ENCODE measurements around the gene CEMIP. TPM values are rescaled to one million over a fixed set of nuclear protein-coding genes. Genes with fewer than 3 reads are reported as not detected.

CEMIP gene
- total and polyA plus RNA-seq, 2 of the 4 experiments (the other 2 are of a cell fraction): 63.8 to 78.0 TPM

DNA sequence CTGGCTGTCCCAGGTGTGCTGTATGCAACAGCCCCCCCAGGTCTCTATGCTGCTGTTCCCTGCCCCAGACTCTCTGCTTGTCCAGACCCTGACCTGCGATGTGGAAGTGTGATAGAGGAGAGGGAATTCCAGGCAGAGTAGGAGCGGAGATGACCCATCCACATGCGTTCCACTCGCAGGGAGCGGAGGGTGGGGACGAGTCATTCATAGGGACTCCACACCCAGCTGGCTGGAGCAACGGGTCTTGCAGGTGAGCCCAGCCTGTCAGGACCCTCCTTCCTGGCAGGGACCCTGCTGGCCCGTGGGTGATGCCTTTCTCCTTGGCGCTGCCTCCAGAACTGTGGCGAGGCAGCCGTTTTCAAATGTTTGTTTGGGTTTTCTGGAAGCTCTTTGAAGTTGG is 58.8 kb downstream of the CEMIP start:
- H4K8ac ChIP-seq (ENCODE audit: low read depth in 2 of 2, low read length in 2 of 2): no peak overlapping the region
- no peaks in the 10 kb centered on the region for H3K9me3 ChIP-seq (ENCODE audit: control insufficient read depth, insufficient read depth, low read length)
- no peak overlapping the region for H2AK9ac ChIP-seq (replicated peaks; ENCODE audit: low read depth, low read length, poor library complexity)
- intact Hi-C loops (cut with micrococcal nuclease): no loop called here
- no peak overlapping the region for H3K18ac ChIP-seq (ENCODE audit: low read depth, low read length)
- H4K5ac ChIP-seq (ENCODE audit: low read depth, low read length): no peak overlapping the region
- CTCF ChIA-PET: no interaction called here
- no peak overlapping the region for H2BK15ac ChIP-seq (ENCODE audit: low read depth, low read length)
- no peak overlapping the region for H3K23ac ChIP-seq (ENCODE audit: low read depth, low read length)
- 94% methylated on average over 5 of the region's 11 CpGs; no CpG with 5 or more reads in 1 of the 2 experiments for WGBS, 2 experiments (ENCODE audit: extremely low coverage in 2 of 2, insufficient read length in 1 of 2)
- peaks cover 63% of the 10 kb centered on the region for H3K36me3 ChIP-seq (ENCODE audit: control insufficient read depth, insufficient read depth, low read length)
- H3K4me1 ChIP-seq (ENCODE audit: control insufficient read depth, insufficient read depth, low read length): peaks cover 7% of the 10 kb centered on the region; the same call in 1 of the 2 replicates
- TF ChIP-seq RAD21 (IDR thresholded peaks at IDR 0.05; ENCODE audit: low read length) (no peak), RCOR1 (IDR thresholded peaks at IDR 0.05; ENCODE audit: insufficient replicate concordance, low read length) (no peak), CEBPB (IDR thresholded peaks at IDR 0.05; ENCODE audit: low read depth, low read length) (no peak), USF2 (IDR thresholded peaks at IDR 0.05; ENCODE audit: low read depth, low read length) (no peak), RFX5 (IDR thresholded peaks at IDR 0.05; ENCODE audit: low read depth, low read length) (no peak), ELK1 (IDR thresholded peaks at IDR 0.05; ENCODE audit: borderline replicate concordance, low read depth, low read length) (no peak), FOS (IDR thresholded peaks at IDR 0.05; ENCODE audit: low read depth, low read length) (no peak), POLR2A (IDR thresholded peaks at IDR 0.05; ENCODE audit: low read depth, low read length) (no peak), MAZ (IDR thresholded peaks at IDR 0.05; ENCODE audit: borderline replicate concordance, low read depth, low read length) (no peak), SMC3 (IDR thresholded peaks at IDR 0.05; ENCODE audit: low read depth, low read length) (no peak), BHLHE40 (IDR thresholded peaks at IDR 0.05; ENCODE audit: low read depth, low read length) (no peak), CHD1 (IDR thresholded peaks at IDR 0.05; ENCODE audit: low read depth, low read length) (no peak), NFE2L2 (IDR thresholded peaks at IDR 0.05; ENCODE audit: low read depth, low read length) (no peak), MXI1 (IDR thresholded peaks at IDR 0.05; ENCODE audit: borderline replicate concordance, low read depth, low read length) (no peak), MAFK (IDR thresholded peaks at IDR 0.05; ENCODE audit: low read depth, low read length) (no peak)
- TF ChIP-seq, protein P1, sequence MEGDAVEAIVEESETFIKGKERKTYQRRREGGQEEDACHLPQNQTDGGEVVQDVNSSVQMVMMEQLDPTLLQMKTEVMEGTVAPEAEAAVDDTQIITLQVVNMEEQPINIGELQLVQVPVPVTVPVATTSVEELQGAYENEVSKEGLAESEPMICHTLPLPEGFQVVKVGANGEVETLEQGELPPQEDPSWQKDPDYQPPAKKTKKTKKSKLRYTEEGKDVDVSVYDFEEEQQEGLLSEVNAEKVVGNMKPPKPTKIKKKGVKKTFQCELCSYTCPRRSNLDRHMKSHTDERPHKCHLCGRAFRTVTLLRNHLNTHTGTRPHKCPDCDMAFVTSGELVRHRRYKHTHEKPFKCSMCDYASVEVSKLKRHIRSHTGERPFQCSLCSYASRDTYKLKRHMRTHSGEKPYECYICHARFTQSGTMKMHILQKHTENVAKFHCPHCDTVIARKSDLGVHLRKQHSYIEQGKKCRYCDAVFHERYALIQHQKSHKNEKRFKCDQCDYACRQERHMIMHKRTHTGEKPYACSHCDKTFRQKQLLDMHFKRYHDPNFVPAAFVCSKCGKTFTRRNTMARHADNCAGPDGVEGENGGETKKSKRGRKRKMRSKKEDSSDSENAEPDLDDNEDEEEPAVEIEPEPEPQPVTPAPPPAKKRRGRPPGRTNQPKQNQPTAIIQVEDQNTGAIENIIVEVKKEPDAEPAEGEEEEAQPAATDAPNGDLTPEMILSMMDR (conservative IDR thresholded peaks at IDR 0.05; ENCODE audit: low read depth, low read length): no peak
- no peak overlapping the region for H3K9ac ChIP-seq (ENCODE audit: low read depth, low read length)
- H2BK5ac ChIP-seq (ENCODE audit: low read depth, low read length, poor library complexity, severe bottlenecking): no peak overlapping the region
- no peak overlapping the region for H2BK120ac ChIP-seq (ENCODE audit: low read depth, low read length)
- in situ Hi-C loops (cut with MboI; ENCODE audit: low sequenced_read_pairs): no loop called here
- H3K4me2 ChIP-seq (ENCODE audit: low read depth, low read length): no peak overlapping the region
- H2AK5ac ChIP-seq (ENCODE audit: low read depth, low read length): no peak overlapping the region
- H3K4ac ChIP-seq (ENCODE audit: low read depth, low read length): no peak overlapping the region
- no TSS peak for BruUV-seq (replicated peaks)
- no peak for DNase-seq
- peaks cover 3% of the 10 kb centered on the region; the same call in 1 of the 2 replicates for H3K9me1 ChIP-seq (ENCODE audit: insufficient read depth, low read length)
- H3K56ac ChIP-seq (ENCODE audit: extremely low read depth, insufficient read depth, low read length): no peak overlapping the region
- H3K27me3 ChIP-seq (ENCODE audit: control insufficient read depth, insufficient read depth, low read length): no peaks in the 10 kb centered on the region
- H4K91ac ChIP-seq (ENCODE audit: insufficient read depth, low read depth, low read length): no peak overlapping the region
- POLR2A ChIA-PET (ENCODE audit: unreplicated experiment): no interaction called here
- ATAC-seq (ENCODE audit: low read depth): no peak
- no peak overlapping the region for H3K27ac ChIP-seq (ENCODE audit: insufficient read depth, low read length)
- no peak overlapping the region for H2AFZ ChIP-seq (replicated peaks; ENCODE audit: low read length, poor library complexity)
- H3K4me3 ChIP-seq (ENCODE audit: insufficient read depth, low read depth, low read length): no peak overlapping the region
- peaks cover 95% of the 10 kb centered on the region for H4K20me1 ChIP-seq (ENCODE audit: insufficient read depth, low read length)
- no peak overlapping the region for H2BK20ac ChIP-seq (ENCODE audit: low read depth, low read length)
- H3K14ac ChIP-seq (replicated peaks; ENCODE audit: low read depth, low read length): no peak overlapping the region; the same call in 1 of the 2 replicates
- dilution Hi-C loops (cut with HindIII; ENCODE audit: low sequenced_read_pairs, unreplicated experiment): no loop called here
- peaks cover 3 to 36% of the 10 kb centered on the region in 2 experiments; a peak in 3 of 4 replicates for H3K79me1 ChIP-seq (ENCODE audit: low read depth in 1 of 2, low read length in 2 of 2)

All from IMR-90 (cell line).